Neural cell (in vitro differentiated cells): ENCODE results near the gene PPME1.

Experiments
- CTCF ChIP-seq: fragments of 450-650 bp; IDR thresholded peaks from 2 replicates; pipeline ENCODE4 v1.5.1; 2014; ENCODE audit warnings: antibody characterized with exemption, mild to moderate bottlenecking, moderate library complexity; ENCODE audit not compliant: poor library complexity, severe bottlenecking
- POLR2AphosphoS5 ChIP-seq: IDR thresholded peaks from 2 replicates; pipeline ENCODE4 v1.6.1; 2012

GRCh38 chr11:74196781-74197486 lies 25.8 kb downstream of the PPME1 start:
- no peak for TF ChIP-seq POLR2AphosphoS5
- no peak for TF ChIP-seq CTCF
